GM15510 (cell line): Measurements from ENCODE around the gene MISP3.

Source experiments
- POLR2A ChIP-seq: IDR thresholded peaks from 3 replicates; pipeline ENCODE4 v1.6.1; 2011; ENCODE audit warnings: borderline replicate concordance; ENCODE audit not compliant: insufficient read length; ENCODE audit errors: extremely low read depth

Gene MISP3

DNA sequence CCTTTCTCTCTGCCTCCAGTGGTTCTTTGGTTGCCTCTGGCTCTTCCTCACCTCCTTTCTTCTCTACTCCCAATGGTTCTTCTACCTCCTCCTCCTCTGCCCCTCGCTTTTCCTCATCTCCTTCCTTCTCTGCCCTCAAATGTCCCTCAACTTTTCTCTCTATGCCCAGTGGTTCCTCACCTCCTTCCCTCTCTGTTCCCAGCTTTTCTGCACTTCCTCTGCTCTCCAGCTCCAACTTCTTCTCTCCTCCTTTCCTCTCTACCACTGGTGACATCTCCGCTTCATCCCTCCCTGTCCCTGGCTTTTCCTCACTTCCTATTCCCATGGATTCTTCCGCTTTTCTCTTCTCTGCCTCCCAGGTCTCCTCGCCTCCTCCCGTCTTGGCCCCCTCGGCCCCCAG is 18.5 kb upstream of the MISP3 start:
- no peak for TF ChIP-seq POLR2A

DNA sequence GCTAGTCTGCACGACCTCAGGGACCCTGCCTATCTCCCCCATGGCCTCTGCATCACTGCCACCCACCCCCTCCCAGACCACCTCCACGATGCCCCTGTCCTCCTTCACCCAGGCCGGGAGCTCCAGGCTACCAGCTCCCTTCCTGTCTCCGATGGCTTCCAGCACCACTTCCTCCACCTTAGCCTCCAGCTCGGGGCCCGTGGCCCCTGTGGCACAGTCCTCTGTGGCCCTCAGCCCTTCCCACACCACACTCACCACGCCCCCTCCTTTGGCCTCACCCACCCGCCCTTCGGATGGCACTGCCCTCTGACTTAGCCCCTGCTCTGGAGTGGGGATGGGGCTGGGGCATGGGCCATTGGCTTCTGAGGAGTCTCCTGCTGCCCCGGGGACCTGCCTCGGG is 17.9 kb upstream of the MISP3 start:
- TF ChIP-seq POLR2A, result no peak

DNA sequence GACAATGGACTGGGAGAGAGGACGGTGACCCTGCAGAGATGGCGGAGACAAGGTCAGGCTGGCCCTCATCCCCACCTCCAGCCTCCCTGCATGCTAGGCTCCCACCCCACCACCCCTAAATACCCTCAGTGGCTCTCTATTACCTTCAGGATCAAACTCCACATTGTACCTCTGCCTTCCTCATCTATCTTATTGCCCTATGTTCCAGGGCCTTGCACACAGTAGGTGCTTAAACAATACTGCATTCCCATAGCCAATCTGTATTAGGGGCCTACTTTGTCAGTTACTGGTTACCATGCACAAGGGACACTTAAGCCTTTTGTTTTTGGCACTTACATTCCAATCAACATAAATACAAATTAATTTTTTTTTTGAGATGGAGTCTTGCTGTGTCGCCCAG is 17.2 kb upstream of the MISP3 start:
- TF ChIP-seq POLR2A, result no peak

DNA sequence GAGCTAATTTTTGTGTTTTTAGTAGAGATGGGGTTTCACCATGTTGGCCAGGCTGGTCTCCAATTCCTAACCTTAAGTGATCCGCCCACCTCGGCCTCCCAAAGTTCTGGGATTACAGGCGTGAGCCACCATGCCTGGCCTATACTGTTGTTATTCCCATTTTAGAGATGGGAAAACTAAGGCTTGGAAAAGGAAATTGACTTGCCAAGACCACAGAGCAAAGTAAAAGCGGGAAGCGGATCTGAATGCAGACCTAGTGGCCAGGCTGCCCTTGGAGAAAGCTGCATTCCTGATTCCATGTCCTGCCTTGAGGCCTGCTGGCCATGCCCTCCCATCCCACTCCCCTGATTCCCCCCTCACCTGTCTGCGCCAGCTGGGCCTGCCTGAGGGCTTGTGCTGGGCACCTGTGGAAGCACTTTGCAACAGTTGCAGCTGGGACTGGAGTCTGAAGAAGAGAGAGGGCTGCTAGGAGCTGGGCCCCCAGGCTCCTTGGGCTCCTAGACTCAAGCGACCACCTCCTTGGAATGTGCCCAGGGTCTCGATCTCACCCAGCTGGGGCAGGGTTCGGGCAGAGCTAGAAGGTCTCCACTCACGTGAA is 16.4 kb upstream of the MISP3 start:
- no peak for TF ChIP-seq POLR2A

- no peak for TF ChIP-seq POLR2A
These were observed 15.7 kb upstream of the MISP3 start for GRCh38 chr19:14056741-14057356.

GRCh38 chr19:14058182-14059092 is 14.1 kb upstream of the MISP3 start:
- TF ChIP-seq POLR2A, result no peak

DNA sequence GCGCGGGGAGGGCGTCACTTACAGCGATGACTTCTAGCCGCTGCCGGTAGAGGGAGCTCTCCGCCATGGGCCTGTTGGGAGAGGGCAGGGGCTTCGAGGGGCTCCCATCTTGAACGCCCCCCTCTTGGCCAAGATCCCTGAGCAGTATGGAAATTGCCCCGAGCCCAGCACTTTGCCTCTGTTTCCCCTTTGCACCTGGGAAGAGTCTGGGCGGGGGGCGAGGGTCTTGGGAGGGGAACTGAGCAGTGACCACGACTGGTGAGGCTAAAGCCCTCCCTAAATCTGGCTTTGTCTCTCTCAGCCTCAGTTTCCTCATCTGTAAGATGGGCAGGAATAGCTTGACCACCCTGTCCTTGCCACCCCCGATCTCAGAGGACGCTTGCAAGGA is 13.5 kb upstream of the MISP3 start:
- no peak for TF ChIP-seq POLR2A

DNA sequence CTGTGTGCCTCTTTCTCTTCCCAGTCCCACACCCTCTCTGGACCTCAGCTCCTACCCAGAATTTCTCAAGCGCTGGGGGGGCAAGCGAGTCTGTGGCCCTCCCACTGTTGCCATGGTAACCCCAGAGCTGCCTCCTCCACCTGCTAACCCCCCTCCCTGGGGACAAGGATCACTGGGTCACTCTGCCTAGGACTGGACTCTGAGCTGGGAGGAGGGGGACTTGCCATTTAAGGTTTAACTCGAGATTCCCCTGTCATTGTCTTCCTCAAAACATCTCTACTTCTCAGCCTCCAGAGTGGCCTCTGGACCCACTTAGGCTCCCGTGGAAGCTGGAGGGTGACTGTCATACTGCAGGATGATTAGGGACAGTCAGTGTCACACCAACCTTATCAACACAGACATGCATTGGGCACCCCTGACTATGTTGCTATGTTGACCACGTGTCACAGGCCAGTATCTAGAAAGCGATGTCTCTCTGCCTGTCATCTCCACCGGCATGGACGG is 12.9 kb upstream of the MISP3 start:
- no peak for TF ChIP-seq POLR2A

DNA sequence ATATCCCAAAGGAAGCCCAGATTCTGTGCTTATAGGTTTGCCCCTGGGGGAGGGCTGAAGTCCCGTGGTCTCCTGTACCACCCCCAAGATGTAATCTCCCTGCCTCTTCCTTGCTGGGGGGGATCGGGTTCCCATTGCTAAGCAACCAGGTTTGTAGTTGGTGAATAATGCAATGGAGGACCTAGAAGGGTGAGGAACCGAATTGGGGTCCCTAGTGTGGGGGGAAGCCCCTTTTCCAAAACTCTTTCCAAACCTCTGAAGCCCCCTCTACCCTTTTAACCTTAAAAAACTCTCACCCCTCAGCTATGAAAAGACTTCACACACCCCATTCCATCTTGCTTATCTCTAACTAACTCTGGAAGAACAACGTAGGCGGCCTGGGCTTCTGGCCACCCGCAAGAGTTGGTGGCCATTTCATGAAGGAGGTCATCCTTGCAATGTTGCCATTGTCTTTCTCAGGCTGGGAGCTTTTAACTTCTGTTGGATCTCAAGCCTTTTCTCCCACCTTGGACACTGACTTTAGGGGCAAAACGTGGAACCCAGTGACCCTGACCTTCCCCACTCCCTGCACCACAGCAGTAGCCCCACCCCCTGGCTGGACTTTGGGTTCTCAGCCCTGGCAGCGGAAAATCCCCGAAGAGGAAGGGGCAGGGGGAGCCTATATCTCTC is 11.4 kb upstream of the MISP3 start:
- TF ChIP-seq POLR2A, result no peak

GRCh38 chr19:14061751-14062557 is 10.6 kb upstream of the MISP3 start, which contains the start of gene PALM3:
Gene PALM3, minus strand, starts transcription at chr19:14062076. Its CDS starts 96 bp downstream, at chr19:14061980.
- TF ChIP-seq POLR2A, result no peak

- no peak for TF ChIP-seq POLR2A
These were observed 10.1 kb upstream of the MISP3 start for GRCh38 chr19:14062558-14062855.

DNA sequence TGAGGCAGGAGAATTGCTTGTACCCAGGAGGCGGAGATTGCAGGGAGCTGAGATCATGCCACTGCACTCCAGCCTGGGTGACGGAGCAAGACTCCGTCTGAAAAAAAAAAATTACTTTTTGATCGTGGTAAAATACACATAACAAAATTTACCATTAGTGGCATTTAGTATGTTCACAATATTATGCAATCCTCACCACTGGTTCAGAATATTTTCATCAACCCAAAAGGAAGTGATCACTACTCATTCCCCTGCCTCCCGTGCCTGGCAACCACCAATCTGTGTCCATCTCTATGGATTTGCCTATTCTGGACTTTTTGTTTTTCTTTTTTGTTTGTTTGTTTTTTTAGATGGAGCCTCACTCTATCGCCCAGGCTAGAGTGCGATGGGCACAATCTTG is 9.5 kb upstream of the MISP3 start:
- no peak for TF ChIP-seq POLR2A

GRCh38 chr19:14066134-14066533 is 6.5 kb upstream of the MISP3 start:
- TF ChIP-seq POLR2A, result no peak

GRCh38 chr19:14070268-14071050 is 2.1 kb upstream of the MISP3 start:
- TF ChIP-seq POLR2A, result no peak

DNA sequence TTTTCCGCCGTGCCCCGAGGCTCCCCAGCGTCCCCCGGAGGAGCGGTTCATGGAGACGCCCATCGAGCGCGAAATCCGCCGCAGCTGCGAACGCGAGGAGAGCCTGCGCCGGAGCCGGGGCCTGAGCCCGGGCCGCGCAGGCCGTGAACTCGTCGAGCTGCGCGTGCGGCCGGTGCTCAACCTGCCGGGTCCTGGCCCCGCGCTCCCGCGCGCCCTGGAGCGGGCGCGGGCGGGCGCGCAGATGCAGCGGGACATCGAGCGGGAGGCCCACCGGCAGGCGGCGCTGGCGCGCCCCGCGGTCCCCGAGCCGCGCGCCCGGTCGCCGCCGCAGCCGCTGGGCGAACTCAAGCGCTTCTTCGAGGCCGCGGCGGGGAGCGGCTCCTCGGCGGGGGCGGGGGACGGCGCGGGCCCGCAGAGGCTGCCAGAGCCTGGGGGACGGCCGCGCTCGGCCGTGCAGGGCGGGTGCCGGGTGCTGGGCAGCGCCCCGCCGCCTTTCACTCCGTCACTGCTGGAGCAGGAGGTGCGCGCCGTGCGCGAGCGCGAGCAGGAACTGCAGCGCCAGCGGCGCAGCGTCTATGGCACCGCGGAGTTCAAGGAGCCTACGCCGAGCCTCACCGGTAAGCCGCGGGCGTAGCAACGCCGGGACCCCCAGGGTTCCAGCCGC is 807 bp downstream of the MISP3 start:
- TF ChIP-seq POLR2A, result peak; percentile 29
